HG02678 (cell line): ENCODE results near the gene BMP15.

Experiments
- ATAC-seq: cut with Tn5 transposase; IDR thresholded peaks from one replicate; pipeline ENCODE4 v1.9.1; 2021; ENCODE audit warnings: mild to moderate bottlenecking, moderate library complexity; ENCODE audit not compliant: unreplicated experiment

Gene BMP15

DNA sequence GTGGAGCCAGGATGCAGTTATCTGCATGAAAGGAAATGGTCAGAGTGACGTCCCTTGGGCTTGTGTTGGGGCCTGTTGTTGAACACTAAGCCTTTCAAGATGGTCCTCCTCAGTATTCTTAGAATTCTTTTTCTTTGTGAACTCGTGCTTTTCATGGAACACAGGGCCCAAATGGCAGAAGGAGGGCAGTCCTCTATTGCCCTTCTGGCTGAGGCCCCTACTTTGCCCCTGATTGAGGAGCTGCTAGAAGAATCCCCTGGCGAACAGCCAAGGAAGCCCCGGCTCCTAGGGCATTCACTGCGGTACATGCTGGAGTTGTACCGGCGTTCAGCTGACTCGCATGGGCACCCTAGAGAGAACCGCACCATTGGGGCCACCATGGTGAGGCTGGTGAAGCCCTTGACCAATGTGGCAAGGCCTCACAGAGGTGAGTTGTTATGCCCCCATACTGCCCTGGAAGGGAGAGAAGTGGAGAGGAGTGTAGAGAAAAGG is at the start of gene BMP15:
BMP15 (plus strand) TSS at position 51 of the 492 bp plus-strand sequence; CDS start at position 100, 49 bp downstream.
- no peak for ATAC-seq

DNA sequence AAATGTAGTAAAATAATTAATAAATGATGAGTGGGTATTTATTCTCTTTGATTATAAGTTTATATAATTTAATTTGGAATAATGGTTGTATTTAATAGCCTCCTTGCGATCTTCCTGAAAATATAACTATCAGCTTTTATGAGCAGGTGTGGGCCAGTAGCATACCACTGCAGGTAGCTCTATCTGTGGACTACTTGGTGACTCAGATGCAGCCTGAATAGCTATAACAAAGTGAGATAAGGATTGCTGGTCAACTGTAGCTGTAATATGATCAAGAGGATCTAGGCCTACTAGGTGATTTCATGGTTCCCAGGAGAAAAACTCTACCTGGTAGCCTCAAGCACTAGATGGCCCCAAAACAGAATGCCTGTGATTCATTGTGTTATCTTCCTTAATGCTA is 47.1 kb upstream of the BMP15 start:
- ATAC-seq, result no peak

DNA sequence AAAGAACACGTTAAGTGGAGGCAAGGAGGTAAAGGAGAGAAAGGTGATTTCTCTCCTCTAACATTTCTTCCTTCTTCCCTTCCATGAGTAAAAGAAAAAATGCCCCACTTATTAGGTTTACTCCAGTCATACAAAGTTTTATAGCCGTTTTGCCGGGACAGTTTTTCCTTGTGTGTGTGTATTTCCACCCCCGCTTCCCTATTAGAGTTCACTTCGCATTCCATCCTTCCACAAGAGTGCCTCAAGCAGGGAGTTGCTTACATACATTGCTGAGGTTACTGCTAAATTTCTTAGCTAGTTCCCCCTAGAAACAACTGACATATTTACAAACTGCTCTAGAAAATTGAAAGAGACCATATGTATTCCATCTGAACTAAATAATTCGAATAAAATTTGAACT is 45.2 kb upstream of the BMP15 start:
- ATAC-seq, result no peak

DNA sequence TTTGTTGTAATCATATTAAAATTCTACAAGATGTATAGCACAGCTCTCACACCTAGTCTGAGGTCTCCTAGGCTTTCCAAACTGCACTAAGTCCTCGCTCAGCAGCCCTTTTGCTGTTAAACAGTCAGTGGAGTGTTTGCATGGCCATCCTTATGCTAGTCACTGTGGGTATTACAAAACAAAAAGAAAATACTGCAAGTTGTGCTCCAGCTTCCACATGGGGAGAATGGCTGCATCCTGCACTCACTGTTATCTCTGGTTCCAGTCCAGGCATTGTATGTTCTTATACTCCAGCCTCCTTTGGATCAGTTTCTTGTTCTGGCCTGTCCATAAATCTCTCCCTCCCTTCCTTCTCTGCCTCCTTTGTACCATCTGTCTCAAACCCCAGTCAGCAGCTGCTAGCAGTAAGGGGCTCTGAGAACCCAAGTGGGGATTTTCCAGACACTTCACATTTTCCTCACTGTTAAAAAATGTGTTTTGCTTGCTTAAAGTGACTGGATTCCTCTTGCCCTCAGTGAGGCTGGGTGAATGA is 38.5 kb upstream of the BMP15 start:
- no peak for ATAC-seq

DNA sequence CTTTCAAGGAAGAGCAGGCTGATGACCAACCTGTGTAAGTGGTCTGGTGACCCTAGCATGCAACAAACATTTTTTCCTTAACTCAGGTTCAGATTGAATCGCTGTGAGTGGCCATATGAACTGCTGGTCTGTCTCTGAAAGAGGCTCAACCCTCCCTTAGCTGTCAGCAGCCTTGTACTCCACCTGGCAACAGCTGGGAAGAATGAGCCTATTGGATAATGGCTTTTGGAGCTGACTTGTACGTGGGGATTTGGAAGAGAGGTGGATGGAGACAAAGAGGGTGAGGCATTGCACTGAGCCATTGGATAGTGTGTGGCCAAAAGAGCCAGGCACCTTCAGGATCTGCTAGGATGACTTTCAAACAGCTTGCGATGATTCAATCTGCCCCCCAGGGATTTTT is 35.7 kb upstream of the BMP15 start:
- ATAC-seq, result no peak

DNA sequence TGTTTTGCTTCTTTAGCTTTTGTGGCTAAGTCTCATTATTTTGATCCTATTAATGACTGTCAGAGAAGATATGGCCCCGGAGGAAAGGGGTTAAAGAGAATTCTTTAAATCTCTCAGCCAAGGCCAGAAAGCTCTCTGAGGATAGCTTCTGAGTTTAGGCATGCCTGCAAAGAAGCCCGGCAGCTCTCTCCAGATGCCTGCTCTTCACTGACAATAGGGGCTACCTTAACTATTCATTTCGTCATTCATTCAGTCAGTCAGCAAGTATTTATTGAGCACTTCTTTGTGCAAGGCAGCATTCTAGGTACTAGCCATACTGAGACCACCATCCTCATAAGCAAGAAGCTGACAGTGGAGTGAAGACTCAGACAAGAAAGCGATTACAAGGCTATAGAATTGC is 34.0 kb upstream of the BMP15 start:
- no peak for ATAC-seq

DNA sequence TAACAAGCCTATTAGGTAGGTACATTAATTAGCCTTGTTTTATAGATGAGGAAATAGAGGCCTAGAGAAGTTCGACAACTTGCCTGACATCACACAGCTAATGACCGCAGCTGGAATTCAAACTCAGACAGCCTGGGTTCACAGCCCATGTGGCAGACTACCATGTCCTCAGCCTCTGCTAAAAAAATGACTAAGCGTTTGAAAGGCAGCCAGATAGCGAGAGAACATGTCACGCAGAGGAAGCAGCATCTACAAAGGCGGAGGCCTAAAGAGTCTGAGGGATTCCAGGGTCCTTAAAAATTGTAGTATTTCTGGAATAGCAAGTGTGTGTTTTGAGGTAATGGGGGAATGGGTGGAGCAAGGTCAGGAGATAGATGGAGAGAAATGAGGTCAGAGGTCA is 33.2 kb upstream of the BMP15 start:
- no peak for ATAC-seq

DNA sequence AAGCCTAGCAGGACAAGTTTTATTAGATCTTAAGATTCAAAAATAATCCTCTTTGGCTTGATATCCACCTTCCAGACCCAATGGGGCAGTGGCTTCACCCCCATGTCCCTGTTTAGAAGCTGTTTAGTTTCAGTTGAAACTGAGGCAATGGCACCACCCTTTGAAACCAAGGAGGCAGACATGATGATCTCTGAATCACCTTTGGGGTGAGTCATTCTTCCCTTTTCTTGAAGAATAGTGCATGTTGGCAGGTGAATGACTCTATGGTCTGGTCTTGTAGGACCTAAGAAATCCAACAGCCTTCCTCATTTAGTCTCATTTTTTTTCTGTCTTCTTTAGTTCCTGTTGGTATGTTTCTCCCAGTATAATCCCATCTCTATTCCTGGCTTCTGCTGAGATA is 29.5 kb upstream of the BMP15 start:
- ATAC-seq, result no peak

DNA sequence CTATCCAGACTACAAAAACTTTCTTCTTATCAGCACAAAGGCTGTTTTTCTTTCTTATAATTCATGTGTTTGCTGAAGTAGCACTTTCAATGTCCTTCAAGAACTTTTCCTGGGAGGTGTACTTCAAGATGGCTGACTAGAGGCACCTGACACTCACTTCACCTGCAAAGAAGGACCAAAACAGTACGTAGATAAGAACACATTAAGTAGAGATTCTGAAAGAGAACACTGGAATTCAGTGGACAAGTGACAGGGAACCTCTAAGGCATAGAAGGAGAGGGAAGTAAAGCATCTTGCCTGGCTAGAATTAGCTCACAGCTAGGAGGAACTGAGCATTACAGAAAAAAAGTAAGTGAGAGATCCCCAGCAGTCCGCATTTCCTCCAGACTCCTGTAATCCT is 21.7 kb upstream of the BMP15 start:
- ATAC-seq, result no peak

DNA sequence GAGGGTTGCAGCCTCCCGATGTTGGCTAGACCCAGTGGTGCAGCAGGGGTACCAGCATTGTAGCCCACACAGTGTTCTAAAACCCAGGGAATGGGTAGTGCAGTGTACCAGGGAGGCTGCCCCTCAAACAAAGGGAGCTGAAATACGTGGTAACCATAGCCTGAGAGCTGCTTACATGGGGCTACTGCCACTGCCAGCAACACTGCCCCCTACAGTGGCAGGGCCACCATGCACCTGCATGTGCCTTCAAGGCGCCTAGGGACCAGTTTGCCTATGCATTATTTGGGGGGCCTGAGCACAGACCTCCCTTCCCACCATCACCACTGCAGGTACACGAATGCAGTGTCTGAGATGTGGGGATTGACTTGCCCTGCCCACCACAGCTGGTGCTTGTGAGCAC is 21.0 kb upstream of the BMP15 start:
- no peak for ATAC-seq

DNA sequence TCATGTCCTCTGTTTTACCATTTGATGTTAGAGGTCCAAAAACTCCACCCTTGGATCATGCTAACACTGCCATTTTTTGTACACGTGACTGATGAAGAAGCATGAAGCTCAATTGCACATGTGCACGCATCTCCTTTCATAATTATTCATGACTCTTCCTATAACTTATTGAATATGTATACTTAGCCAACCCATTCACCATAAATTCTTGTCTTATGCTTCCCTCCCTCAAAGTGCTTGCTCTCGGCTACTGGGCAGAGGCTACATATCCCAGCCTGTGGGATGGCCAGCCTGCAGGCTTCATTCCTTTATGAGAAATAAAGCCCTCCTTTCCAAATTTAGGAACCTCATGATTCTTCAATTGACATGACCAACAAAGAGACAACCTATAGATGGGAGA is 17.5 kb upstream of the BMP15 start:
- no peak for ATAC-seq

DNA sequence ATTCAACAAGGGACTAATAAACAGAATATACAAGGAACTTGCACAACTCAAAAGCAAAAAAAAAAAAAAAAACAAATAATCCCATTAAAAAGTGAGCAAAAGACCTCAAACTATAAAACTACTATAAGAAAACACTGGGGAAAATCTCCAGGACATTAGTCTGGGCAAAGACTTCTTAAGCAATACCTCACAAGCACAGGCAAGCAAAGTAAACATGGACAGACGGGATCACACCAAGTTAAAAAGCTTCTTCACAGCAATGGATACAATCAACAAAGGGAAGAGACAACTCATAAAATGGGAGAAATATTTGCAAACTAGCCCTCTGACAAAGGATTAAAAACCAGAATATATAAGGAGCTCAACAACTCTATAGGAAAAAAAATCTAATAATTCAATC is 17.1 kb upstream of the BMP15 start:
- ATAC-seq, result no peak

DNA sequence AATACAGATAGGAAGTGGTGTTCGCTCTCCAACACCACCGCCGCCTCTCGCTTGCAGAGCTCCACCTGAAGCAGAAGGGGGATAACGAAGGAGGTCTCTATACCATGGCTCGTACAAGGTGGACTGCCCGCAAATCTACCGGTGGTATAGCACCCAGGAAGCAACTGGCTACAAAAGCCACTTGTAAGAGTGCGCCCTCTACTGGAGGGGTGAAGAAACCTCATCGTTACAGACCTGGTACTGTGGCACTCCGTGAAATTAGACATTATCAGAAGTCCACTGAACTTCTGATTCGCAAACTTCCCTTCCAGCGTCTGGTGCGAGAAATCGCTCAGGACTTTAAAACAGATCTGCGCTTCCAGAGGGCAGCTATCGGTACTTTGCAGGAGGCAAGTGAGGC is 5.2 kb upstream of the BMP15 start:
- no peak for ATAC-seq

DNA sequence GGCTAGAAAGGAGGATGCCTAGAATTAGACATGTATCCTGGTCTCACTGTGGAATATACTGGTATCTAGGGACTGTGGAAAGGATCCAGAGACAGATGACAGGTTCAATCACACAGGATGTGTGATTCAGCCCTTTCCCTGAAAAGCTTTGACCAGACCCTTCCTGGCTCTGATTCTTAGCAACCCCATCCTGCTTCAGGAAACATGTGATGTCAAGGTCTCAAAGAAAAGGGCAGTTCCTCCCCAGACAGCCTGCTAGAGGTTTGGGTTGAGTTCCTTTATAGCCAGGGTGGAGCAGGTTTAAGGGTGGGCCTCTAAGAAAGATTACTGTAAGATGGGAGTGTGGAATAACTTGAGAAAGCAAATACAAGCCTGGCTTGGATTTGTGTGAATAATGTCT is 3.0 kb downstream of the BMP15 start:
- ATAC-seq, result no peak

DNA sequence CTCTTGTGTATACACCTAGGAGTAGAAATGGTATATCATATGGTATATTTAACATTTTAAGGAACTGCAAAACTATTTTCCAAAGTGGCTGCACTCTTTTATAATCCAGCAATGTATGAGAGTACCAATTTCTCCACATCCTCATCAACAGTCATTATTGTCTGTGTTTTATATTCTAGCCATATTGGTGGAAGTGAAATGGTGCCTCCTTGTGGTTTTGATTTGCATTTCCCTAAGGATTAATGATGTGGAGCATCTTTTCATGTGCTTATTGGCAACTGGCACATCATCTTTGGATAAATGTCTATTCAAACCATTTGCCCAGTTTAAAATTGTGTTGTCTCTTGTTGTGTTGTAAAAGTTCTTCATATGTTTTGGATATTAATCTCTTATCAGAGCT is 9.6 kb downstream of the BMP15 start:
- no peak for ATAC-seq

DNA sequence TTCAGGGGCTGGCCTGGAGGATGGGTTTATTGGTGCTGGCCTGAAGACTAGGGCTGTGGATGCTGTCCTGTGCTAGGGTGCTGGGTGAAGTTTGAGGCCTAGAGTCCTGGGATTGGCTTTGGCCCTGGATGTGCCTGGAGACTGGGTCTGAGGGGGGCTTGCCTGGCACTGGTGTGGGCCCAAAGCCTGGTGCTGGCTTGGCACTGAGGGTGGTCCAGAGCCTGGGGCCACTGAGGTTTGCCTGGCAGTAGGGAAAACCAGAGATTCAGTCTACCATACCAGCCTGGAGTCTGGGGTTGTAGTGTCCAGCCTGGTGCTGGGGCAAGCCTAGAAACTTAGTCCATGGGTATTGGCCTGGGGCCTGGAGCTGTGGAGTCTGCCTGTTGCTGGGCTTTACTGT is 16.6 kb downstream of the BMP15 start:
- ATAC-seq, result no peak

DNA sequence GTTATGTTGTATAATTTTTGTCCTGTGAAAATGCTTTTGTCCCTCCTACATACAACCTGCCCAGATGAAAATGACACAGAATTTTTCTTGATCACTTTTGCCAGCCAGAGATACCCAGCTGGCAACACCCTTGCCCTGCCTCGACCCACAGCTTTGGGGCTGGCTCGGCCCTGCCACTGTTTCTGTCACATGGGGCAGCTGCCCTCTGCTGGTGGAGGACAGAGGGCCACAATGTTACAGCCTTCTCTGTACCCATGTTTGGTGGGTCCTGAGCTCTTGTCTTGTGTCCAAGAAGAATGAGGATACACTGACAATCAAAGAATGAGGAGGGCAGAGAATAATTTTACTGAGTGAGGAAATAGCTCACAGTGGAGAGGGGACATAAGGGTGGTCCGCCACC is 31.1 kb downstream of the BMP15 start:
- ATAC-seq, result no peak

DNA sequence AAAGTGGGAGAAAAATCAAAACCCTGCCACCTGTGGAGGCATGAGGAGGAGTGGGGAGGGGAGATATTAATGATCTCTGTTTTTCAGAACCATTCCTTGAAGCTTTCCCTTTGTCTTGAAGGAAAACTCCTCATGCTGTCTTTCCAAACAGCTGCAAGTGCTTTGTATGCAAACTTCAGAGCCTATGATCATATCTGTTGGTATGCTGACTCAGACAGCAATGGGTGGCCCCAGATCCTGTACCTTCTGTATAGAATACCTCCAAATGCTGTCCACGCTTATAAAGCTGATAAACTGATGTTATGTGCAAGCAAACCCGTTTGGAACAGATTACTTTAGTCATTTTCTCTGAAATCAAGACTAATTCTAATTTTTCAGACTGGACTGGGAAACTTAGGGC is 31.9 kb downstream of the BMP15 start:
- no peak for ATAC-seq

DNA sequence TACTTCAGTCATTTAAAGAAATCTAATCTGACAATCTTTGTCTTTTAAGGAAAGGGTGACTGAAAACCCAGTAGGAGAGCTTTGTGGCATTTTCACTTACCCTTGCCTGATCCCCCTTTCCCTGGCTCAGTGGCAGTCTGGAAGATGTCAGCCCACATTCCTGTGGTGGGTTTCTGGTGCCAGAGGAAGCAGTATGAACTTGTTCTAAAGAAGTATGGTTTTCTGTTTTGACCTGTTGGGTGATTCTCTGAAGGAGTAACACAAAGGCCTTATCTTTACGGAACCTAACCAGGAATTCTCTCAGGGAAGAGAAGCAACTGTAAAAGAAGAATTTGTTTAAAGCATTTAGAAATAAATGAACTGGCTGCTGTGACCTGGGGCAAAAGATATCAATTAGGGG is 41.9 kb downstream of the BMP15 start:
- ATAC-seq, result no peak

DNA sequence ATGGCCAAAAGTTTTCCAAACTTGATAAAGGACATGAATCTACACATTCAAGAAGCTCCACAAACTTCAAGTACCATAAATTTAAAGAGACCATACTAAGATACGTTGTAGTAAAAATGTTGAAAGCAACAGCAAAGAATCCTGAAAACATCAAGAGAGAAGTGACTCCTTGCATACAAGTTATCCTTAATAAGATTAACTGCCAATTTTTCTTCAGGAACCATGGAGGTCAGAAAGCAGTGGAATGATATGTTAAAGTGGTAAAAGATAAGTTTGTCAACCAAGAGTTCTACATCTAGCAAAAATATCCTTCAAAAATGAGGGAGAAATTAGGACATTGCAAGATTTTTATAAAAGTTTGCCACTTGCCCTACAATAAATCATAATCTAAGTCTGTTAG is 43.3 kb downstream of the BMP15 start:
- ATAC-seq, result no peak

DNA sequence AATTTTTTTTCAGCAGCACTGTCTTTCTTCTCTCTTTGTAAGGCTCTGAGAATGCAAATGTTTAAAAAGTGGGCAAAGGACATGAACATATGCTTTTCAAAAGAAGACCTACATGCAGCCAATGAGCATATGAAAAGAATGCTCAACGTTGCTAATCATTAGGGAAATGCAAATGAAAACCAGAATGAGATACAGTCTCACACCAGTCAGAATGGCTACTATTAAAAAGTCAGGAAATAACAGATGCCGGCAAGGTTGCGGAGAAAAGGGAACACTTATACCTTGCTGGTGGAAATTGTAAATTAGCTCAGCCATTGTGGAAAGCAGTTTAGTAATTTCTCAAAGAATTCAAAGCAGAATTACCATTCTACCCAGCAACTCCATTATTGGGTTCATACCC is 51.6 kb downstream of the BMP15 start:
- no peak for ATAC-seq

DNA sequence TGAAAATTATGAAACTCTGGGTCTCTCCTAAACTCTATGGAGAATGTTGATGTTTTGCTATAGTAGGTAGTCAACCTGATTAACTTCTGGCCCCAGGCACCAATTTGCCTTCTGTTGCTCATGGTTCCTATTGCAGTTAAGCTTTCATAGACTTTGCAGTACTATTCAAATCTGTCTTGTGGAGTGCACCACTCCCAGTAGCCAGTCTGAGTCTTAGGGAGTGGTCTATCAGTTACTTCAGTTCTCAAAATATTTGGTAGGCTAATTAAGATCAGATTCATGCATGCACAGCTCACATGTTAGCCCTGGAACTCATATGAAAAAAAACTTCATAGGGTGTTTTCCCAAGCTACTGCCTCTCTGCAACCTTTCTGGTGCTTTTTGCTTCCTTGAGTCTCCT is 53.3 kb downstream of the BMP15 start:
- no peak for ATAC-seq
